ENCODE data around the gene ZNF827. TPM values are rescaled to one million over a fixed set of nuclear protein-coding genes. Genes with fewer than 3 reads are reported as not detected.

ZNF827 gene
- total and polyA plus RNA-seq, 3 experiments from 2014 or later: 6.9 to 32.5 (median 32.2) TPM

DNA sequence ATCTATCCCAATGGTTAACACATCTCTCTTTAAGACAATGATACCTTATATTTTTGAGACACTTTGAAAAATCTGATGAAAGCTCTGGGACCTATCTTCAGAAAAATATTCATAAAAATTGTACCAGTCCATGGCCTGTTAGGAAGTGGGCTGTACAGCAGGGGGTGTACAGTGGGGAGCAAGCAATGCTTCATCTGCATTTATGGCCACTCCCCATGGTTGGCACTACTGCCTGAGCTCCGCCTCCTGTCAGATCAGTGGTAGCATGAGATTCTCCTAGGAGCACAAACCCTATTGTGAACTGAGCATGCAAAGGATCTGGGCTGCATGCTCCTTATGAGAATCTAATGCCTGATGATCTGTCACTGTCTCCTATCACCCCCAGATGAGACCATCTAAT is 216.1 kb downstream of the ZNF827 start:
- ChIA-PET POLR2A (no interaction called here), CTCF (no interaction called here)
- Histone ChIP-seq H3K4me1 (ENCODE audit: insufficient read depth, low read length) (no peaks in the 10 kb centered on the region), H3K27me3 (ENCODE audit: insufficient read depth, low read length, poor library complexity, severe bottlenecking) (no peaks in the 10 kb centered on the region), H3K27ac (ENCODE audit: low read depth, low read length) (no peak overlapping the region), H3K36me3 (ENCODE audit: insufficient read depth, low read length) (no peaks in the 10 kb centered on the region), H3K9me3 (ENCODE audit: low read length) (no peaks in the 10 kb centered on the region), H3K4me3 (ENCODE audit: low read length) (no peak overlapping the region)
- peaks cover 0 to 2% (median 0%) of the 10 kb centered on the region in 3 donors for H3K36me3 Mint-ChIP-seq
- no peak for DNase-seq
- peaks cover 16 to 26% of the 10 kb centered on the region in 2 donors for H3K27me3 Mint-ChIP-seq
- peaks cover 12% of the 10 kb centered on the region in 3 donors for H3K4me1 Mint-ChIP-seq
- no peak overlapping the region for H3K27ac Mint-ChIP-seq
- no peaks in the 10 kb centered on the region for H3K9me3 Mint-ChIP-seq
- H3K4me3 Mint-ChIP-seq: no peak overlapping the region

- peaks cover 0 to 2% (median 0%) of the 10 kb centered on the region in 3 donors for H3K36me3 Mint-ChIP-seq
- no peaks in the 10 kb centered on the region for H3K36me3 ChIP-seq (ENCODE audit: insufficient read depth, low read length)
- H3K9me3 Mint-ChIP-seq: no peaks in the 10 kb centered on the region
- ChIA-PET POLR2A (no interaction called here), CTCF (no interaction called here)
- H3K27ac ChIP-seq (ENCODE audit: low read depth, low read length): no peak overlapping the region
- no peak for DNase-seq
- H3K27ac Mint-ChIP-seq: no peak overlapping the region
- H3K4me3 ChIP-seq (ENCODE audit: low read length): no peak overlapping the region
- H3K9me3 ChIP-seq (ENCODE audit: low read length): no peaks in the 10 kb centered on the region
- no peaks in the 10 kb centered on the region for H3K4me1 ChIP-seq (ENCODE audit: insufficient read depth, low read length)
- no peaks in the 10 kb centered on the region for H3K27me3 ChIP-seq (ENCODE audit: insufficient read depth, low read length, poor library complexity, severe bottlenecking)
- H3K4me1 Mint-ChIP-seq: peaks cover 12% of the 10 kb centered on the region in 3 donors
- H3K27me3 Mint-ChIP-seq: peaks cover 18 to 37% of the 10 kb centered on the region in 2 donors
- no peak overlapping the region for H3K4me3 Mint-ChIP-seq
Measured at GRCh38 chr4:145720656-145721055, 218.0 kb downstream of the ZNF827 start.

- Histone ChIP-seq H3K4me3 (ENCODE audit: low read length) (no peak overlapping the region), H3K27me3 (ENCODE audit: insufficient read depth, low read length, poor library complexity, severe bottlenecking) (no peaks in the 10 kb centered on the region), H3K36me3 (ENCODE audit: insufficient read depth, low read length) (no peaks in the 10 kb centered on the region), H3K9me3 (ENCODE audit: low read length) (no peaks in the 10 kb centered on the region), H3K27ac (ENCODE audit: low read depth, low read length) (no peak overlapping the region), H3K4me1 (ENCODE audit: insufficient read depth, low read length) (no peaks in the 10 kb centered on the region)
- Mint-ChIP-seq H3K4me3 (peak overlapping the region in 5 of 7 donors; percentile 15 to 68 (median 54)), H3K27me3 (peaks cover 18 to 43% of the 10 kb centered on the region in 2 donors), H3K36me3 (peaks cover 0 to 2% (median 0%) of the 10 kb centered on the region in 3 donors), H3K4me1 (peaks cover 12% of the 10 kb centered on the region in 3 donors), H3K27ac (peak overlapping the region in 3 of 8 donors; percentile 8 to 54 (median 11)), H3K9me3 (no peaks in the 10 kb centered on the region)
- peak in 2 of 5 donors; percentile 3 for DNase-seq
- CTCF ChIA-PET: no interaction called here
- POLR2A ChIA-PET: no interaction called here
Measured at GRCh38 chr4:145719752-145720624, 218.6 kb downstream of the ZNF827 start.

DNA sequence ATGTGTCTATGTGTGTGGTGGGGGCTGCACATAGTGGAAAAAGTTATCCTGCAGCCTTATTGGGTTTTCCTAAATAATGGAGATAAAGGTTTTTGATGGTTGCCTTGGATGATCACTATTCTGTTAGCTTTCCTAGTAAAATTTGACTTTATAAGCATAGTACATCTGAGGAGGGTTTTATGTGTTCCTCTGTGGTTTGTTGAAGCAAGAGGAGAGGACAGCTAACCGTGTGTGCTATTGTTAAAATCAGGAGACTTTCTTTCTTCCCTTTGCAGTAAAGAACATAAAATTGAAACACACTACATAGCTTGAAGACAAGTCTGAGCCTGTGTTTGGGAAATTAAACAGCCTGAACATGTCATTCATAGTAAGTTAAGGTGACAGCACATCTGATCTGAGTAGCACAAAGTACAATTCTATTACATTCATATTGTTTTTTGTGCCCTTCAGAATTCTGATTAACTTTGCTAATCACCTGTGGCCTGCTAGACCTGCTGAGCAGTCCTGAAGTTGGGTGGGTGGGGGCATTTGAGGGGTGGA is 221.9 kb downstream of the ZNF827 start:
- no peaks in the 10 kb centered on the region for H3K27me3 ChIP-seq (ENCODE audit: insufficient read depth, low read length, poor library complexity, severe bottlenecking)
- Mint-ChIP-seq H3K9me3 (peaks cover 4 to 8% (median 7%) of the 10 kb centered on the region in 5 donors), H3K36me3 (peaks cover 0 to 2% (median 0%) of the 10 kb centered on the region in 3 donors), H3K27ac (no peak overlapping the region), H3K4me1 (peaks cover 12% of the 10 kb centered on the region in 3 donors), H3K4me3 (no peak overlapping the region), H3K27me3 (peaks cover 14 to 43% of the 10 kb centered on the region in 2 donors)
- no peaks in the 10 kb centered on the region for H3K4me1 ChIP-seq (ENCODE audit: insufficient read depth, low read length)
- H3K9me3 ChIP-seq (ENCODE audit: low read length): no peaks in the 10 kb centered on the region
- no peak for DNase-seq
- H3K27ac ChIP-seq (ENCODE audit: low read depth, low read length): no peak overlapping the region
- H3K4me3 ChIP-seq (ENCODE audit: low read length): no peak overlapping the region
- no peaks in the 10 kb centered on the region for H3K36me3 ChIP-seq (ENCODE audit: insufficient read depth, low read length)
- ChIA-PET CTCF (no interaction called here), POLR2A (no interaction called here)

GRCh38 chr4:145716200-145716599 is 222.4 kb downstream of the ZNF827 start:
- ChIA-PET CTCF (no interaction called here), POLR2A (no interaction called here)
- no peaks in the 10 kb centered on the region for H3K4me1 ChIP-seq (ENCODE audit: insufficient read depth, low read length)
- H3K9me3 Mint-ChIP-seq: peaks cover 6 to 12% (median 12%) of the 10 kb centered on the region in 5 donors
- H3K27me3 ChIP-seq (ENCODE audit: insufficient read depth, low read length, poor library complexity, severe bottlenecking): no peaks in the 10 kb centered on the region
- peaks cover 12% of the 10 kb centered on the region in 3 donors for H3K4me1 Mint-ChIP-seq
- H3K27me3 Mint-ChIP-seq: peaks cover 14 to 39% of the 10 kb centered on the region in 2 donors
- peaks cover 0 to 2% (median 0%) of the 10 kb centered on the region in 3 donors for H3K36me3 Mint-ChIP-seq
- no peaks in the 10 kb centered on the region for H3K36me3 ChIP-seq (ENCODE audit: insufficient read depth, low read length)
- H3K9me3 ChIP-seq (ENCODE audit: low read length): no peaks in the 10 kb centered on the region
- H3K27ac ChIP-seq (ENCODE audit: low read depth, low read length): no peak overlapping the region
- H3K4me3 Mint-ChIP-seq: no peak overlapping the region
- H3K4me3 ChIP-seq (ENCODE audit: low read length): no peak overlapping the region
- DNase-seq: no peak
- peak overlapping the region in 1 of 8 donors; percentile 27 for H3K27ac Mint-ChIP-seq

DNA sequence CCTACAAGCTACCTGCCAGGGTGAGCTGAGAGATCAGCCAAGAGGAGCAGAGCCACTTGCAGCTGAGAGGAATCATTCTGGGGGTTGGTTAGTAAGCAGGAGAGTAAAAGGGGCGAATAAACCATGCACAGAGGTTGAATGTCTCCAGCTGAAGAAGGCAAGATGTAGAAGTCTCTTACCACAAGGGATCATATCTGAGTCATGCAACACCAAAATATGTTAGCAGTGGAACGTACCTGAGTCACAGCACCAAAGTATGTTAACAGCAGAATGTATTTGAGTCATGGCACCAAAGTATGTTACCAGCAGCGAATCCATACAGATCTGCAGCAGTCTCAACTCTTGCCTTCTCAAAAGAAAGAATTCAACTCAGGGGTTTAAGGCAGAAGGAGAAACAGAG is 228.8 kb downstream of the ZNF827 start:
- Histone ChIP-seq H3K4me1 (ENCODE audit: insufficient read depth, low read length) (no peaks in the 10 kb centered on the region), H3K9me3 (ENCODE audit: low read length) (no peaks in the 10 kb centered on the region), H3K4me3 (ENCODE audit: low read length) (no peak overlapping the region), H3K36me3 (ENCODE audit: insufficient read depth, low read length) (no peaks in the 10 kb centered on the region), H3K27ac (ENCODE audit: low read depth, low read length) (no peak overlapping the region), H3K27me3 (ENCODE audit: insufficient read depth, low read length, poor library complexity, severe bottlenecking) (no peaks in the 10 kb centered on the region)
- no peaks in the 10 kb centered on the region for H3K4me1 Mint-ChIP-seq
- ChIA-PET POLR2A (no interaction called here), CTCF (no interaction called here)
- peaks cover 5% of the 10 kb centered on the region in 2 donors for H3K27me3 Mint-ChIP-seq
- DNase-seq: no peak
- H3K27ac Mint-ChIP-seq: no peak overlapping the region
- peaks cover 12 to 28% (median 20%) of the 10 kb centered on the region in 5 donors for H3K9me3 Mint-ChIP-seq
- H3K36me3 Mint-ChIP-seq: peaks cover 0 to 9% (median 0%) of the 10 kb centered on the region in 3 donors
- H3K4me3 Mint-ChIP-seq: no peak overlapping the region

GRCh38 chr4:145709336-145709735 is 229.3 kb downstream of the ZNF827 start:
- no peaks in the 10 kb centered on the region for H3K36me3 ChIP-seq (ENCODE audit: insufficient read depth, low read length)
- Mint-ChIP-seq H3K4me1 (no peaks in the 10 kb centered on the region), H3K36me3 (peaks cover 0 to 9% (median 0%) of the 10 kb centered on the region in 3 donors), H3K4me3 (no peak overlapping the region), H3K27me3 (peaks cover 5% of the 10 kb centered on the region in 2 donors), H3K9me3 (peaks cover 12 to 28% (median 20%) of the 10 kb centered on the region in 5 donors), H3K27ac (peak overlapping the region in 1 of 8 donors; percentile 39)
- ChIA-PET POLR2A (no interaction called here), CTCF (no interaction called here)
- H3K4me1 ChIP-seq (ENCODE audit: insufficient read depth, low read length): no peaks in the 10 kb centered on the region
- DNase-seq: no peak
- no peak overlapping the region for H3K27ac ChIP-seq (ENCODE audit: low read depth, low read length)
- no peaks in the 10 kb centered on the region for H3K9me3 ChIP-seq (ENCODE audit: low read length)
- no peaks in the 10 kb centered on the region for H3K27me3 ChIP-seq (ENCODE audit: insufficient read depth, low read length, poor library complexity, severe bottlenecking)
- no peak overlapping the region for H3K4me3 ChIP-seq (ENCODE audit: low read length)
